ENCODE results near the gene MRPL4.
A peak's percentile ranks its signal among the peaks of the same experiment; 100 is the strongest.

- TF ChIP-seq RELA (CRISPR knock-in tag; IDR thresholded peaks at IDR 0.05; ENCODE audit: borderline replicate concordance) (no peak), ESRRA (CRISPR knock-in tag; IDR thresholded peaks at IDR 0.05; ENCODE audit: borderline replicate concordance) (no peak), USF2 (CRISPR knock-in tag; IDR thresholded peaks at IDR 0.05) (no peak), CTCF (IDR thresholded peaks at IDR 0.05) (peak; percentile 52), NR3C1 (CRISPR knock-in tag; conservative IDR thresholded peaks at IDR 0.05; ENCODE audit: low read depth) (no peak), HMGA2 (CRISPR knock-in tag; IDR thresholded peaks at IDR 0.05) (no peak), TP53 (CRISPR knock-in tag; IDR thresholded peaks at IDR 0.05) (no peak)
These were observed 7.3 kb downstream of the MRPL4 start for GRCh38 chr19:10259162-10259905.

All from WTC11 (cell line).